HUES48 (cell line): Measurements from ENCODE around the gene KIF3A.
A peak's percentile ranks its signal among the peaks of the same experiment; 100 is the strongest.

Source experiments
- H3K27ac ChIP-seq: one replicate; pipeline ENCODE4 v1.7.0; 2013; ENCODE audit warnings: low read depth, low read length, inconsistent platforms
- H3K27me3 ChIP-seq: 2 replicates; pipeline ENCODE4 v1.6.1; 2013; ENCODE audit warnings: mild to moderate bottlenecking, low read length; ENCODE audit not compliant: control insufficient read depth, insufficient read depth
- H3K36me3 ChIP-seq: 2 replicates; pipeline ENCODE4 v1.6.1; 2013; ENCODE audit warnings: low read length; ENCODE audit not compliant: control insufficient read depth, insufficient read depth
- H3K4me1 ChIP-seq: 2 replicates; pipeline ENCODE4 v1.6.1; 2013; ENCODE audit warnings: mild to moderate bottlenecking, low read length; ENCODE audit not compliant: control insufficient read depth, insufficient read depth
- H3K4me3 ChIP-seq: 2 replicates; pipeline ENCODE4 v1.5.1; 2013; ENCODE audit warnings: mild to moderate bottlenecking, low read depth, low read length
- H3K9ac ChIP-seq: 2 replicates; pipeline ENCODE4 v1.6.1; 2013; ENCODE audit warnings: mild to moderate bottlenecking, low read depth, low read length, moderate library complexity
- H3K9me3 ChIP-seq: 2 replicates; pipeline ENCODE4 v1.6.1; 2013; ENCODE audit warnings: low read length; ENCODE audit not compliant: control insufficient read depth, insufficient read depth

The KIF3A gene

DNA sequence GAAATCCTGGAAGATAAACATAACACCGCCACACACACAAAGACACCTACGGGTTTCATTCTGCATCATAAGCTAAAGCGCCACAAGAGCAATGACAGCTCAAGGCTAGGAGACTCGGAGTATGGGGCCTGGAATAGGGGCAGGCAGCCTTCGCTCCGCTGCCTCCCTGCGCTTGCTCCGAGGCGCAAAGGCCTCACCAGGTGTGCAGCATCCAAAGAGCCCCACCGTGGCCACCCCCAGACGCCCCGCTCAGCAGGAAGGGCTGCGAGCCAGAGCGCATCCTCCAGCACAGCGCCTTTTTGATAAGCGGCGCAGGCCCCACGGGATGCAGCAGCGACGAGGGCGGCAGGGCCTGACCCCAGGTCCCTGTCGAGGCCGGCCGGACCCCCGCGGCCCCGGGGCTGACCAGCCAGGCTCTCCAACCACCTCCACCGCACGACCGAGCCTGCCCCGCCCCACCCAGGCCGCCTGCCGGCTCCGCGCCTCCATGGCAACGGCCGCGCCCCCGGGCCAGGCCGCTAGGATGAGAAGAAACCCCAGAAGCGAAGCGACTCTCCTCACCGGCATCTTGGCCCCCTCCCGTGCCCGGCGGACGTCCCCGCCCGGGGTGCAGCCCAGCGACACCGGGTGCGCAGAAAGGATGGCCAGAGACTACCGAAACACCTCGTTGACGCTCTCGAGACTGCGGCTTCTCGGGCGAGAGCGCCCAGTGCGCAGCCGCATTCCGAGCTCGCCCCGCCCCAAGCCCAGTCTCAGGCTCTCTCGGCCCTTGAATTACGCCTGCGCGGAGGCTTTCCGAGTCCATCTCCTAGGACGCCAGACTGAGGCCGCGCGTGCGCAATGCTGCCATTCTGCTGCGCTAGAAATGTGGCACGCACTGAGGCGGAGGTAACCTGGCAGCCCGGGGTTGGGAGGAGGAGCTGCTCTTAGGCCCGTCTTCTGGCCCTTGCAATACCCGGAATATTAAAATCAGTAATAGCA is at the start of gene KIF3A:
TSS of gene KIF3A (minus strand) at position 694 of the 981 bp plus-strand sequence. CDS start at position 567, 127 bp downstream.
- Histone ChIP-seq H3K27ac (peak within 1 kb of the TSS; percentile 34), H3K9ac (no peak within 1 kb of the TSS), H3K27me3 (no peaks in the 10 kb centered on the region), H3K4me1 (0 out of 2 replicates have a peak, but pooled peaks cover 4% of the 10 kb centered on the region), H3K36me3 (peaks cover 4% of the 10 kb centered on the region; the same call in 1 of the 2 replicates), H3K4me3 (peak within 1 kb of the TSS; percentile 76), H3K9me3 (no peaks in the 10 kb centered on the region)

DNA sequence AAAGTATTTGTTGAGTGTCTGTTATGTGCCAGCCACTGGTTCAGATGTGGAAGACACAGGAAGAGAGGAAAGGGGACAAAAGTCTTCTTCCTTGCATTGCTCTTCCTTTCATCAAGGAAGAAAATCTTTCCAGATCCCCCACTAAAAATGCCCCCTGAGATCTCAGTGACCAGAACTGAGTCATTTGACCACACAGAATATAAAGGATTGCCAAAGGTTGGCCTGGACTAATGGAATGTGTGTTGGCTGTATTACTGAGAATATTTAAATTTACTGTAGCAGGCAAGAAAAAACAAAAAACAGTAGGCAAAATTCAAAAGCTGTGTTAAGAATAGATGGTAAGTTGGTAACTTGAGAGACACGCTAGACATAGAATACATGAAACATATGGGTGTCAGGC is 49.7 kb upstream of the KIF3A start:
- peaks cover 6% of the 10 kb centered on the region; the same call in 1 of the 2 replicates for H3K4me1 ChIP-seq
- no peak overlapping the region for H3K4me3 ChIP-seq
- H3K27ac ChIP-seq = no peak overlapping the region
- no peaks in the 10 kb centered on the region; the same call in 1 of the 2 replicates for H3K27me3 ChIP-seq
- no peak overlapping the region for H3K9ac ChIP-seq
- no peaks in the 10 kb centered on the region for H3K36me3 ChIP-seq
- H3K9me3 ChIP-seq = no peaks in the 10 kb centered on the region

DNA sequence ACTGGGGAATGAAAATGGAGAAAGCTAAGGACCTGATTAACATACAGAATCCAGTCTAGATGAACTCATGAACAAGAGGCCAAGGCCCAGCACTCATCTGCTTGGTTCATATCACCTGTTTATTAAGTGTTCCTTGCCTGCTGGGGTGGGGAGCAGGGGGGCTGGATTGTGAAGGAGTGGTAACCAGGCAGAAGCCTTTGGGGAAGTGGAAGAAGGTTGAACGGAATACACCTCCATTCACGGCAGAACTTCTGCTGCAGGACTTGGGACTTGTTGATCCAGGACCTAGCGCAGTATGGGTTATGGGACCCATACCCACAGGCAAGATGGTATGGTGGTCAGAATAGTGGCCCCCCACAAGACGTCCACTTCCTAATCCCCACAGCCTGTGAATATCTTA is 48.5 kb upstream of the KIF3A start:
- H3K9me3 ChIP-seq = no peaks in the 10 kb centered on the region
- H3K9ac ChIP-seq = no peak overlapping the region
- no peak overlapping the region for H3K4me3 ChIP-seq
- H3K4me1 ChIP-seq = peaks cover 6% of the 10 kb centered on the region; the same call in 1 of the 2 replicates
- H3K36me3 ChIP-seq = no peaks in the 10 kb centered on the region
- H3K27me3 ChIP-seq = peaks cover 3% of the 10 kb centered on the region; the same call in 1 of the 2 replicates
- H3K27ac ChIP-seq = no peak overlapping the region

DNA sequence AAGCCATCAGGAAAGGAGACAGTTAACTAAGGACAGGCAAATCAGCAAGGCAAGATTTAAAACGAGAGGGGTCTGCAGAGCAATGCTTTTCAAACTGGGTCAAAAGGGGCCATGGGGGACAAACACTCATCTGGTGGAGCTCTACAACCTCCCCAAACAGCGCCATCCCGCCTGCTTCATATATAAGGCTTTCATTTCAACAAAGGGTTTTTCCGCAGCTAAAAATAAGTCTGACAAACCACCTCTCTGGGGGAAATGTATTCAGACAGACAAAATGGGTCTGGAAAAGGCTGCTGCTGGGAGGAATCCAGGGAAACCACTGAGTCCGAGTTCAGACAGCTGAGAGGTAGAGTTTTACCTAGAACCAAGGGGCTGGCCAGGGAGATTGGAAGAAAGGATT is 48.0 kb upstream of the KIF3A start:
- no peaks in the 10 kb centered on the region for H3K36me3 ChIP-seq
- no peak overlapping the region for H3K9ac ChIP-seq
- peaks cover 6% of the 10 kb centered on the region; the same call in 1 of the 2 replicates for H3K4me1 ChIP-seq
- no peaks in the 10 kb centered on the region for H3K9me3 ChIP-seq
- no peak overlapping the region for H3K4me3 ChIP-seq
- H3K27me3 ChIP-seq = peaks cover 5% of the 10 kb centered on the region; the same call in 1 of the 2 replicates
- H3K27ac ChIP-seq = no peak overlapping the region

DNA sequence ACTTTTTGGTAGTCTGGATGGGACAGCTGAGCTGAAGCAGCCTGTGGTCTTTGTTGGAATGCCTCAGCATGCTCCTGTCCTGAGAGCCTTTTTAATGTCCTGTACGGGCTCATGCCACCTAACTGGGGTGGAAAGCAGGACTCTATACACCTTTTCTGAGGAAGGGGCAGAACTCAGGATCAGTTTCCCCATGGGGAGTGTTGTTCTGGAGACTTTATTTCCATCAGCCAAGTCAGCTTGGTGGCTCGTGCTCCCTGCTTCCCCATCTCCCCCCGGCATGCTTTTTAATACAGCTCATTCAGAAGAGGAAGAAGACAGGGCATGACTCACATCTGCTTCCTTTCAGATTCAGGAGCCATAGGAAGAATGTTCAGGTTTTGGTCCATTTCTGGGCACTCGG is 44.8 kb upstream of the KIF3A start:
- Histone ChIP-seq H3K27me3 (peaks cover 34% of the 10 kb centered on the region), H3K36me3 (no peaks in the 10 kb centered on the region), H3K9ac (no peak overlapping the region), H3K4me3 (no peak overlapping the region), H3K9me3 (no peaks in the 10 kb centered on the region), H3K4me1 (peaks cover 7% of the 10 kb centered on the region; the same call in 1 of the 2 replicates), H3K27ac (no peak overlapping the region)

DNA sequence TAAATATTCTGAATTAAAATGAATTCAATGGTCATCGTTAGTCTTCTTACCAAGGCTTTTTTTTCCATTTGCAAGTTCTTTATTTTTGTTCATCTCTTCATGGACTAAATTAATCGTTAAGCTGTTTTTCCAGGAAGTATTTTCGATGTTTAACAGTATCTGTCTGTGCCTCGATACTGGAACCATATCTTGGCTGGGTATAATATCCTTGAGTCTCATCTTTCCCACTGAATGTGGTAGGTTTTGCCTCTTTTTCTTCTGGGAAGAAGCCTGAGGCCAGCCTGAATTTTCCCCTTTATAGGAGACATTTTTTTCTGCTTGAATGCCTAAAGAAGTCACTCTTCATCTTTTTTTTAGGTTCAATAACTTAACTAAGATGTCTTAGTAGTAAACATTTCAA is 43.7 kb upstream of the KIF3A start:
- H3K36me3 ChIP-seq = no peaks in the 10 kb centered on the region
- no peak overlapping the region for H3K4me3 ChIP-seq
- no peaks in the 10 kb centered on the region for H3K9me3 ChIP-seq
- no peak overlapping the region for H3K9ac ChIP-seq
- H3K27me3 ChIP-seq = peaks cover 42% of the 10 kb centered on the region
- peaks cover 10% of the 10 kb centered on the region; the same call in 1 of the 2 replicates for H3K4me1 ChIP-seq
- no peak overlapping the region for H3K27ac ChIP-seq

DNA sequence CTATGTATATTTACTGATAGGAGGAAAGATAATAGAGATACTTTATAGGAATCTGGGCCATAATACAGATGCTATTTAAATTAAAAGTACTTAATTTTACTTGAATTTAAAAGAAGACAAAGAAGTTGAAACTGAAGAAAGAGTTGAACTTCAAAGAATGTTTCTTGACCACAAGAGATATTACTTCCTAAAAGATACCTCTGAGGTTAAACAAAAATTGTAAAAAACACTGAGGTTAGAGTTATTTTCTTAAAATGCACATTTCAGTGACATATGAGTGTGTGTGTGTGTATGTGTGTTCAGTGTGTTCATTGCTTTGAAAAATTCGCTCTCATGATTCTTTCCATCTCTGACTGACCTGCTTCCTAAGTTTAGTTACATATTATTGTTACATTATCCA is 43.2 kb upstream of the KIF3A start:
- H3K27me3 ChIP-seq = peaks cover 47% of the 10 kb centered on the region
- H3K4me3 ChIP-seq = no peak overlapping the region
- H3K36me3 ChIP-seq = no peaks in the 10 kb centered on the region
- H3K4me1 ChIP-seq = peaks cover 13% of the 10 kb centered on the region; the same call in 1 of the 2 replicates
- H3K9me3 ChIP-seq = no peaks in the 10 kb centered on the region
- H3K27ac ChIP-seq = no peak overlapping the region
- no peak overlapping the region for H3K9ac ChIP-seq

DNA sequence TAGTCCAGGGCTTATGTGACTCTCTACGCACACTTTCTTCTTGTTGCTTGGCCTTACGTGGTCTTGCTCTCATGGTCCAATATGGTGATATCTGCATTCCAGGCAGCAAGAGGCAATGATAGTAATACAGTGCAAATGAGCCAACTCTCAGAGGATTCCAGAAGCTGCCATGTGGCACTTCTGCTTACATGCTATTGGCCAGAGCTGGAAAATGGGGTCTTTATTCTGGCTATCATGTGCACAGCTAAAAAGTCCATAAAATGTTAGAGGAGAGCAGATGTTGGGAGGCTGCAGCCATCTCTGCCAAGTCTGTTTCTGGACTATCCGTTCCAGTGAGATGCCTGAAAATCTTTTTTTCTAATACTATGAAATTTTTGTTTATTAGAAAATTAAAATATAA is 42.6 kb upstream of the KIF3A start:
- no peaks in the 10 kb centered on the region for H3K36me3 ChIP-seq
- no peak overlapping the region for H3K9ac ChIP-seq
- H3K9me3 ChIP-seq = no peaks in the 10 kb centered on the region
- peaks cover 53% of the 10 kb centered on the region for H3K27me3 ChIP-seq
- no peak overlapping the region for H3K27ac ChIP-seq
- no peak overlapping the region for H3K4me3 ChIP-seq
- H3K4me1 ChIP-seq = peaks cover 13% of the 10 kb centered on the region; the same call in 1 of the 2 replicates

DNA sequence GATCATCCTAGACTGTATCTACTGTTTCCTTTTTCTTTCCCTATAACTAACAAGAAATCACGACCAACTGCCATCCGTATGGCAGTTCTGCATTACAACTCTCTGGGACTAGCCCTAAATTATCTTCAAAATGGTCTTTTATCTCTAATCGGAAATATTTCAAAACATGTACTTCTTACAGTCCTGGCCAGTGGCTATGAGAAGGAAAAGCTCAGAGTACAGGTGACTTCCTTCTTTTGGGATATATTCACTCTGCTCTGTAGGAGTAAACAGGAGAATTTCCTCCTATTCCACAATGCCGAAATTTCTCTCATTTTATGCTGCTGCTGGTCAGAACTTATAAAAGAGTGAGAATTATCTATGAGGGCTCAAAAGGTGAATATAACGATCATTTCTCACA is 41.5 kb upstream of the KIF3A start:
- Histone ChIP-seq H3K27ac (no peak overlapping the region), H3K9ac (no peak overlapping the region), H3K4me1 (peaks cover 13% of the 10 kb centered on the region; the same call in 1 of the 2 replicates), H3K36me3 (no peaks in the 10 kb centered on the region), H3K27me3 (peaks cover 54% of the 10 kb centered on the region), H3K4me3 (no peak overlapping the region), H3K9me3 (no peaks in the 10 kb centered on the region)

DNA sequence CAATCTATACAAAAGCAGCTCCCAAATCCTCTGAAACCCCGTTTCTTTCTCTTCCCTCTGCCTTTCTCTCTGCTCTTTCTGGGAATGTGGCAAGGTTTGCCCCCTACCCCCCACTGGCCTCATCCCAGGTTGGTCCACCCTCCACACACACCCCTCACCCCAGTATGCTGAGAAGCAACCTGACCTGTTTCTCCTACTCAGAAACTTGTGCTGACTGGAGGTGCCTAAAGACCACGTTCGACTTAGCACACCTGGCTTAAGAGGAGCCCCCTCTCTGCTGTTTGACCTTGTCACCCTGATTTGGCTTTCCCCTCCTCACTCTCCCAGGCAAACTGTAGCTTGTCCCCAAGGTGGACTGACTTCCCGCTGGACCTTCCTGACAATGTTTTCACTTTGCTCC is 40.8 kb upstream of the KIF3A start:
- H3K9me3 ChIP-seq = no peaks in the 10 kb centered on the region
- H3K9ac ChIP-seq = no peak overlapping the region
- H3K27ac ChIP-seq = no peak overlapping the region
- H3K27me3 ChIP-seq = peaks cover 54% of the 10 kb centered on the region
- H3K4me1 ChIP-seq = peaks cover 13% of the 10 kb centered on the region; the same call in 1 of the 2 replicates
- H3K4me3 ChIP-seq = peak overlapping the region; percentile 77; the same call in 1 of the 2 replicates
- no peaks in the 10 kb centered on the region for H3K36me3 ChIP-seq
